Neural cell (in vitro differentiated cells): ENCODE measurements around the gene ZFP64. TPM values are rescaled to one million over a fixed set of nuclear protein-coding genes. Genes with fewer than 3 reads are reported as not detected.

Source experiments
- H2AFZ ChIP-seq: fragments of 200-600, 300-800 bp; sonication (generic), shearing (Covaris generic); 2 replicates; pipeline ENCODE4 v1.6.0; 2014; ENCODE audit warnings: low read depth, mild to moderate bottlenecking, antibody characterized with exemption, low read length, moderate library complexity
- H3F3A ChIP-seq: fragments of 200-600 bp; shearing (Covaris generic); 2 replicates; pipeline ENCODE4 v1.6.1; 2016; ENCODE audit warnings: mild to moderate bottlenecking, moderate library complexity, mixed read lengths, antibody characterized with exemption, low read length; ENCODE audit not compliant: insufficient read depth, poor library complexity, severe bottlenecking
- H3K27ac ChIP-seq: fragments of 200-600, 300-800 bp; sonication (generic), shearing (Covaris generic); 2 replicates; pipeline ENCODE4 v1.5.1; 2014; ENCODE audit warnings: mild to moderate bottlenecking, low read length, moderate library complexity
- H3K27me3 ChIP-seq: fragments of 300-800, 200-600 bp; sonication (generic), shearing (Covaris generic); 2 replicates; pipeline ENCODE4 v1.6.0; 2014; ENCODE audit warnings: mild to moderate bottlenecking, low read depth, low read length, moderate library complexity; ENCODE audit not compliant: insufficient read depth
- H3K36me3 ChIP-seq: fragments of 300-800, 200-600 bp; sonication (generic), shearing (Covaris generic); 2 replicates; pipeline ENCODE4 v1.5.1; 2014; ENCODE audit warnings: mild to moderate bottlenecking, antibody characterized with exemption, low read length, moderate library complexity; ENCODE audit not compliant: insufficient read depth
- H3K4me2 ChIP-seq: fragments of 300-800, 200-600 bp; sonication (generic), shearing (Covaris generic); 2 replicates; pipeline ENCODE4 v1.6.0; 2014; ENCODE audit warnings: mild to moderate bottlenecking, low read length
- H3K4me3 ChIP-seq: fragments of 300-800, 200-600 bp; sonication (generic), shearing (Covaris generic); 2 replicates; pipeline ENCODE4 v1.5.1; 2014; ENCODE audit warnings: mild to moderate bottlenecking, low read length, moderate library complexity
- H3K79me2 ChIP-seq: fragments of 200-600 bp; shearing (Covaris generic); replicated peaks from 2 replicates; pipeline ENCODE4 v1.6.0; 2014; ENCODE audit warnings: mild to moderate bottlenecking, low read length, moderate library complexity; ENCODE audit not compliant: insufficient read depth
- H3K9ac ChIP-seq: fragments of 300-800, 200-600 bp; sonication (generic), shearing (Covaris generic); 2 replicates; pipeline ENCODE4 v1.6.1; 2016; ENCODE audit warnings: mild to moderate bottlenecking, low read length, mixed read lengths
- H3K9me2 ChIP-seq: fragments of 200-600 bp; shearing (Covaris generic); 2 replicates; pipeline ENCODE4 v1.6.1; 2016; ENCODE audit warnings: mild to moderate bottlenecking, low read length, mixed read lengths; ENCODE audit not compliant: insufficient read depth
- H3K9me3 ChIP-seq: fragments of 200-600, 300-800 bp; sonication (generic), shearing (Covaris generic); 2 replicates; pipeline ENCODE4 v1.6.1; 2016; ENCODE audit warnings: mild to moderate bottlenecking, mixed run types, low read length, moderate library complexity, mixed read lengths
- H4K20me1 ChIP-seq: fragments of 200-600 bp; shearing (Covaris generic); 2 replicates; pipeline ENCODE4 v1.6.1; 2016; ENCODE audit warnings: mild to moderate bottlenecking, mixed run types; ENCODE audit not compliant: insufficient read depth
- CTCF ChIP-seq: fragments of 450-650 bp; IDR thresholded peaks from 2 replicates; pipeline ENCODE4 v1.5.1; 2014; ENCODE audit warnings: antibody characterized with exemption, mild to moderate bottlenecking, moderate library complexity; ENCODE audit not compliant: poor library complexity, severe bottlenecking
- EP300 ChIP-seq: fragments of 450-650 bp; conservative IDR thresholded peaks from 2 replicates; pipeline ENCODE4 v1.6.1; 2014; ENCODE audit warnings: antibody characterized with exemption, mild to moderate bottlenecking, moderate library complexity; ENCODE audit not compliant: poor library complexity, severe bottlenecking
- EZH2 ChIP-seq: fragments of 200-600, 300-800 bp; shearing (Covaris generic), sonication (generic); IDR thresholded peaks from 2 replicates; pipeline ENCODE4 v1.6.1; 2014; ENCODE audit warnings: antibody characterized with exemption, low read length, borderline replicate concordance, mild to moderate bottlenecking; ENCODE audit not compliant: insufficient read depth, poor library complexity, severe bottlenecking
- MXI1 ChIP-seq: fragments of 450-650 bp; conservative IDR thresholded peaks from 2 replicates; pipeline ENCODE4 v1.6.1; 2014; ENCODE audit warnings: antibody characterized with exemption, mild to moderate bottlenecking; ENCODE audit not compliant: poor library complexity, severe bottlenecking
- POLR2AphosphoS5 ChIP-seq: IDR thresholded peaks from 2 replicates; pipeline ENCODE4 v1.6.1; 2012
- RAD21 ChIP-seq: fragments of 450-650 bp; conservative IDR thresholded peaks from 2 replicates; pipeline ENCODE4 v1.6.1; 2014; ENCODE audit warnings: antibody characterized with exemption, mild to moderate bottlenecking, moderate library complexity
- SMC3 ChIP-seq: fragments of 450-650 bp; conservative IDR thresholded peaks from 2 replicates; pipeline ENCODE4 v1.6.1; 2014; ENCODE audit warnings: antibody characterized with exemption, mild to moderate bottlenecking, moderate library complexity; ENCODE audit not compliant: poor library complexity
- TAF1 ChIP-seq: IDR thresholded peaks from 2 replicates; pipeline ENCODE4 v1.6.1; 2012; ENCODE audit warnings: low read depth
- polyA plus RNA-seq: library from polyadenylated mRNA; depleted of rRNA; stranded (reverse); fragments of >200 nt; gene quantifications from 2 replicates; pipeline ENCODE4 v1.2.3, GENCODE V29; 2014
- TF ChIP-seq, protein P1 (sequence below): IDR thresholded peaks from 2 replicates; pipeline ENCODE4 v1.6.1; 2012; ENCODE audit warnings: borderline replicate concordance

Gene ZFP64
- polyA plus RNA-seq, 1 donor from 2014 or later = 4.7 TPM

GRCh38 chr20:52210037-52210990 lies 18.7 kb upstream of the ZFP64 start:
- no peak overlapping the region for H2AFZ ChIP-seq
- no peaks in the 10 kb centered on the region for H3K36me3 ChIP-seq
- TF ChIP-seq EP300 = no peak
- TF ChIP-seq MXI1 = no peak
- TF ChIP-seq SMC3 = no peak
- TF ChIP-seq TAF1 = no peak
- no peaks in the 10 kb centered on the region for H4K20me1 ChIP-seq
- H3K9me2 ChIP-seq = no peaks in the 10 kb centered on the region
- no peak overlapping the region for H3K9ac ChIP-seq
- H3K27me3 ChIP-seq = no peaks in the 10 kb centered on the region
- no peaks in the 10 kb centered on the region for H3K79me2 ChIP-seq
- H3K9me3 ChIP-seq = no peaks in the 10 kb centered on the region
- no peaks in the 10 kb centered on the region for H3F3A ChIP-seq
- no peak overlapping the region for H3K4me3 ChIP-seq
- H3K4me2 ChIP-seq = no peak overlapping the region
- H3K27ac ChIP-seq = no peak overlapping the region

GRCh38 chr20:52209154-52209571 lies 17.6 kb upstream of the ZFP64 start:
- Histone ChIP-seq H4K20me1 (no peaks in the 10 kb centered on the region), H3K36me3 (no peaks in the 10 kb centered on the region), H3K27me3 (no peaks in the 10 kb centered on the region), H3F3A (no peaks in the 10 kb centered on the region), H3K79me2 (no peaks in the 10 kb centered on the region), H3K9ac (no peak overlapping the region), H3K9me2 (no peaks in the 10 kb centered on the region), H3K4me2 (no peak overlapping the region), H3K4me3 (no peak overlapping the region), H3K9me3 (no peaks in the 10 kb centered on the region), H2AFZ (no peak overlapping the region), H3K27ac (no peak overlapping the region)
- TF ChIP-seq, protein P1, sequence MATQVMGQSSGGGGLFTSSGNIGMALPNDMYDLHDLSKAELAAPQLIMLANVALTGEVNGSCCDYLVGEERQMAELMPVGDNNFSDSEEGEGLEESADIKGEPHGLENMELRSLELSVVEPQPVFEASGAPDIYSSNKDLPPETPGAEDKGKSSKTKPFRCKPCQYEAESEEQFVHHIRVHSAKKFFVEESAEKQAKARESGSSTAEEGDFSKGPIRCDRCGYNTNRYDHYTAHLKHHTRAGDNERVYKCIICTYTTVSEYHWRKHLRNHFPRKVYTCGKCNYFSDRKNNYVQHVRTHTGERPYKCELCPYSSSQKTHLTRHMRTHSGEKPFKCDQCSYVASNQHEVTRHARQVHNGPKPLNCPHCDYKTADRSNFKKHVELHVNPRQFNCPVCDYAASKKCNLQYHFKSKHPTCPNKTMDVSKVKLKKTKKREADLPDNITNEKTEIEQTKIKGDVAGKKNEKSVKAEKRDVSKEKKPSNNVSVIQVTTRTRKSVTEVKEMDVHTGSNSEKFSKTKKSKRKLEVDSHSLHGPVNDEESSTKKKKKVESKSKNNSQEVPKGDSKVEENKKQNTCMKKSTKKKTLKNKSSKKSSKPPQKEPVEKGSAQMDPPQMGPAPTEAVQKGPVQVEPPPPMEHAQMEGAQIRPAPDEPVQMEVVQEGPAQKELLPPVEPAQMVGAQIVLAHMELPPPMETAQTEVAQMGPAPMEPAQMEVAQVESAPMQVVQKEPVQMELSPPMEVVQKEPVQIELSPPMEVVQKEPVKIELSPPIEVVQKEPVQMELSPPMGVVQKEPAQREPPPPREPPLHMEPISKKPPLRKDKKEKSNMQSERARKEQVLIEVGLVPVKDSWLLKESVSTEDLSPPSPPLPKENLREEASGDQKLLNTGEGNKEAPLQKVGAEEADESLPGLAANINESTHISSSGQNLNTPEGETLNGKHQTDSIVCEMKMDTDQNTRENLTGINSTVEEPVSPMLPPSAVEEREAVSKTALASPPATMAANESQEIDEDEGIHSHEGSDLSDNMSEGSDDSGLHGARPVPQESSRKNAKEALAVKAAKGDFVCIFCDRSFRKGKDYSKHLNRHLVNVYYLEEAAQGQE = no peak
- TF ChIP-seq SMC3 (no peak), MXI1 (no peak), TAF1 (no peak), RAD21 (no peak), EP300 (no peak), POLR2AphosphoS5 (no peak), CTCF (no peak), EZH2 (no peak)
